GM19025 (cell line): Measurements from ENCODE around the gene PTPRN.

Source experiments
- ATAC-seq: cut with Tn5 transposase; IDR thresholded peaks from one replicate; pipeline ENCODE4 v1.9.1; 2021; ENCODE audit warnings: mild to moderate bottlenecking, low read depth, moderate library complexity; ENCODE audit not compliant: unreplicated experiment

The PTPRN gene

DNA sequence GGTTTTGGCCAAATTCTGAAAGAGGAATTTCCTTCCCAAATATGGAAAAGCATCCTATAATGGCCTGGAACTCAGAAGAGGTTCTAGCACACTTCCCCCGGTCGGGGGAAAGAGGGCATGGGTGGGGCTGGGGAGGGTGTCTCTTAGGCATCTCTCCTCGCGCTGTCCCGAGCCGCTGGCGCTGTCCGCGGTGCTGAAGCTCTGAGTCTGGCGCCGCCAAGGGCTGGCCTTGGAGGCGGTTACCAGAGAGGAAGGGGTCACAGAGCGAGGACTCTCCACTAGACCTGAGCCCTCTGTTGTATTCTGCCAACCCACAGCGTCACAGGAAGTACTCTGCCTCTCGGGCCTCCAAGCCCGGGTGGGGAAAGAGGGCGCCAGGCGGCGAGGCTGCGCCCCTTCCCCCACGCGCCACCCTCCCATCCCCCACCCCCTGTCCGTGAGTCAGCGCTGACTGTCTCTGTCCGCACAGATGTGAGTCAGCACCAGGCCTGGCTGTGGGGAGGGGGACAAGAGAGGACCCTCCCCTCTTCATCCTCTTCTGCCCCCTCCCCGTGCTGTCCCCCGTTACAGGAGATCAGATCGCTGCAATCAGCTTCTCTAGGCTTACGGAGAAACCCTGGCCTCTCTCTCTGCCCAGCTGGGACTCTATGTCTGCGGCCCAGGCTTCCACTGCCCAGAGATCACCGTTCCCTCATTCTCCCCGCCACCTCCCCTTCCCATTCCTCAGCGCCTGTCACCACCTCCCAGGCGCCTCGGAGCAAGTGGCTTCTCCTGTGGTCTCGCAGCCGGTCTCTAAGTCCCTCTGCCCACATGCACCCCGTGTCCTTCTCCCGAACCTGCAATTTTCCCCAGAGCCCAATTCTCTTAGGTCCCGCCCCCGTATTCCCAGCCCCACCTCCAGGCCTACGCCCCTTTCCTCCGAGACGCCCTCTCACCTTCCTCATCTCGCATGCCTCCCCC, 779 bp downstream of the PTPRN start:
- no peak for ATAC-seq

GRCh38 chr2:219306047-219306446, 3.2 kb downstream of the PTPRN start:
- ATAC-seq, result no peak

DNA sequence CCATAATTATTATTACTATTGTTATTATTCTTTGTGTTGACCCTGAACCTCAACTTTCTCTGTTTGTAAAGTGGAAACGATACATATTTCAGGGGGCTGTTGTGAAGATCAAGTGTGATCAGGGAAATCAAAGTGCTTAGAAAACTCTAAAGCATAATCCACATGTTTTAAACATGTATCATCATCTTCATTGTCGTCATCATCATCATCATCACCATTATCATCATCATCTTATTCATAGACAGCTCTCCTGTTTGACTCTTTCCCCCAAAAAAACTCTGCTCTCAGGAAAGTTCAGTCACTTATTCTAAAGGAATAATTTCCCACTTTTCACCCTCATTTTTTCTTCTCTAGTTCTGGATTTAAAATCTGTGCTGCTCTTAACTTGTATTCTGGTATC, 5.0 kb downstream of the PTPRN start:
- no peak for ATAC-seq

- ATAC-seq, result no peak
These were observed 6.7 kb downstream of the PTPRN start for GRCh38 chr2:219302412-219302968.

- no peak for ATAC-seq
These were observed 9.2 kb downstream of the PTPRN start for GRCh38 chr2:219300022-219300421.

GRCh38 chr2:219299372-219299760, 9.8 kb downstream of the PTPRN start:
- no peak for ATAC-seq

- ATAC-seq, result no peak
These were observed 10.3 kb downstream of the PTPRN start for GRCh38 chr2:219298759-219299371.

DNA sequence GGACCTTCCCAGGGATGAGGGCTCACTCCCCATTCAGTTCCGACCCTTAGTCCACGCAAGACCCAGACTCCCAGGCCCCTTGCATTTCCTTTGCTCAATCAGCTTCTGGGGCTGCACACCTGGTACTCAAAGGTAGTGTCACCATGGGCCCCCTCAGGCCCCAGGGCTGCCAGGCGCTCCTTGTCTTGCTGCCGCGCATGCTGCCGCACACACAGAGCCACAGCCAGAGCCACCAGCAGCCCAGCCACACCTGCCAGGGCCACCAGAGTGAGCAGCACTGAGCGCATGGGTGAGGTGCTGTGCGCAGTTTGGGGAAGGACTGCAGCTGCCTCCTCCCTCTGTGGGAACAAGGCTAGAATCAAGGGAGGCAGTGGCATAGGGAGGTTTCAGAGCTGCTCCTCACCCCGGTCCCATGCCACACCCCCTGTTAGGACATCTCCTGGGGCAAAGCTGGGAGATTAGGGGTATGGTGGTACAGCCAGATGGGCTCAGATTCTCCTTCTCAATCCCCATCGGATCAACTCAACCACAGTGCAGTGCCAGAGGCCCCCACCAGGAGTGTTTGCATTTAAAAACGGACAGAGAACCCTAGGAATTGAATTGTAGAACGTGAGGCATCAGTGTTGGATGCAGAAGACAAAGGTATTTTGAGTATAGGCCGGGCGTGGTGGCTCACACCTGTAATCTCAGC, 11.3 kb downstream of the PTPRN start:
- ATAC-seq, result no peak

DNA sequence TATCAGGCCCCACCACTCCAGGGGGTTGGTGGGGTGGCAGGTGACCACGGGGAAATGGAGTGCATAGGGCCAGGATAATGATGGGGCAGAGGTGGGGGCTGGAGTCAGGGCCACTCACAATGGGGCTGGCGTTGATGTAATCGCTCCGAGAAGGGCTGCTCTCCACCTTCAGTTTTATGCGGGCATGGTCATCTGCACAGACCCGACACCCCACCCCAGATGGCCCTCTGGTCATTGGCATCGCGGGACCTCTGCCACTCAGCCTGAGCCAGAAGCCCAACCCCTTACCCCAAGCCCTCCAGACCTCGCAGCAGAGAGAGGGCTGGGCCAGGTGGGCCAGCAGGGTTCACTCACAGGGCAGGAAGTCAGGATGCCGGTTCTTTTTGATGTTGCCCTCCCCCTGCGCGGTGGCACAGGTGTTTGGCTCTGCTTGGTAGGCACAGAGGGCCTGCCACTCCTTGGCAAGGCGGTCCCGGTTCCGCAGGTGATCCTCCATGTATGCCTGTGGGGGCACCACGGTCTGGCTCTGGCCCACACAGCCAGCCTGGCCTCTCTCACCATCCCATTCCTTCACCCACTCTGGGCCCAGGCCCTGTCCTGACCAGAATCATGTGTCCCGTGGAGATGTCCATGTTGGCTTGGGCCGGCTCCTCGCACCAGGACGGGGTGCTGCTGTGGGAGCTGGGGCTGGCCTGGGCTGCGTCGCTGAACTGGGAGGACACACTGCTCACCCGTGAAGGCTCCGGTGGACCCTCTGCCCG, 12.4 kb downstream of the PTPRN start:
- no peak for ATAC-seq

- no peak for ATAC-seq
These were observed 13.1 kb downstream of the PTPRN start for GRCh38 chr2:219296142-219296541.

GRCh38 chr2:219294356-219295351, 14.5 kb downstream of the PTPRN start:
- peak; percentile 85 for ATAC-seq

DNA sequence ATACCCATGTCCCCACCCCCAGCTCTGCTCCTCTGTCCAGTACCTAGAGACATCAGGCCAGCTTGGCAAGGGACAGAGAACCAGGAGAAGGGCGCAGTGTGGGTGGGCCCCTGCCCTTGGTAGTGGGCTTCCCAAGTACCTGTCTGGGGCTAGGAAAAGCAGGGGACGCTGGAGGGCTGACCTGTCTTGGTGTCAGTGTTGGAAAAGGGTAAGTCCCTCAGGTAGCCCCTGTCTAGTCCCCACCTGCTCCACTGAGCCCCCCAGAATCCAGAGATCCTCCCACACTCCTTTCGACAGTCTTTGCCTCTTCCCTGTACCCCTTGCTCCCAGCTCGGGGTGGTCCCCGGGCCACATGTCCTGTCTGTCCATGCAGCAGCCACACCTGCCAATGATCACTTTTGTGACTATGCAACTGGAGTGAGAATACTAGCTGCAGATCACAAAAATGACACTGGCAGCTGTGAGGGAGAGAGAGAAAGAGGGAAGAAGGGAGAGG, 15.4 kb downstream of the PTPRN start:
- no peak for ATAC-seq

DNA sequence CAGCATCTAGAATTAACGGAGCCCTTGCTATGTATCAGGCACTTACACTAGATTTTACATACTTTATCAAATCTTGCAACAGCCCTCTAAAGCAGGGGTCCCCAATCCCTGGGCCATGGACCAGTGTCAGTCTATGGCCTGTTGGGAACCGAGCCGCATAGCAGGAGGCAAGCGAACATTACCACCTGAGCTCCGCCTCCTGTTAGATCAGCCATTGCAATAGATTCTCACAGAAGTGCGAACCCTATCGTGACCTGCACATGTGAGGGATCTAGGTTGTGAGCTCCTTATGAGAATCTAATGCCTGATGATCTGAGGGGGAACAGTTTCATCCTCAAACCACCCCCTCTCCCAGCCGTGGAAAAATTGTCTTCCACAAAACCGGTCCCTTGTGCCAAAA, 16.6 kb downstream of the PTPRN start:
- no peak for ATAC-seq

- no peak for ATAC-seq
These were observed 17.2 kb downstream of the PTPRN start for GRCh38 chr2:219291910-219292490.

DNA sequence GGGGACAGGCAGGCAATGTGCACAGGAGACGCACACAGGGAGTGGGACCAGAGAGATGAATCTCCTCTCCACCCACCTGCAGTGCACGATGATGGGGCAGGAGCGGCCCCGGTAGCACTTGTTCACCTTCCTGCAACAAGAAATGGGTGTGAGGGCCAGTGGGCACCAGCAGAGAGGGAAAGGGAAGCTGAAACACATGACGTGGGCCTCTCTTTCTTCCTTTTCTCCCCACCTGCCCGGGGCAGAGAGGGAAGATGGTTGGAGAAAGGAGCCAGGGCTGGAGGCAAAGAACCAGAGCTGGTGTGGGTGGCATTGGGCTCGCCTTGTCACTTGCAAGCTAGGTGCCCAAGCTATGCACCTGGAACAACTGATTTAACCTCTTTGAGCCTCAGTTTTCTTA, 17.8 kb downstream of the PTPRN start:
- no peak for ATAC-seq

- no peak for ATAC-seq
These were observed 18.6 kb downstream of the PTPRN start for GRCh38 chr2:219290381-219291171.

DNA sequence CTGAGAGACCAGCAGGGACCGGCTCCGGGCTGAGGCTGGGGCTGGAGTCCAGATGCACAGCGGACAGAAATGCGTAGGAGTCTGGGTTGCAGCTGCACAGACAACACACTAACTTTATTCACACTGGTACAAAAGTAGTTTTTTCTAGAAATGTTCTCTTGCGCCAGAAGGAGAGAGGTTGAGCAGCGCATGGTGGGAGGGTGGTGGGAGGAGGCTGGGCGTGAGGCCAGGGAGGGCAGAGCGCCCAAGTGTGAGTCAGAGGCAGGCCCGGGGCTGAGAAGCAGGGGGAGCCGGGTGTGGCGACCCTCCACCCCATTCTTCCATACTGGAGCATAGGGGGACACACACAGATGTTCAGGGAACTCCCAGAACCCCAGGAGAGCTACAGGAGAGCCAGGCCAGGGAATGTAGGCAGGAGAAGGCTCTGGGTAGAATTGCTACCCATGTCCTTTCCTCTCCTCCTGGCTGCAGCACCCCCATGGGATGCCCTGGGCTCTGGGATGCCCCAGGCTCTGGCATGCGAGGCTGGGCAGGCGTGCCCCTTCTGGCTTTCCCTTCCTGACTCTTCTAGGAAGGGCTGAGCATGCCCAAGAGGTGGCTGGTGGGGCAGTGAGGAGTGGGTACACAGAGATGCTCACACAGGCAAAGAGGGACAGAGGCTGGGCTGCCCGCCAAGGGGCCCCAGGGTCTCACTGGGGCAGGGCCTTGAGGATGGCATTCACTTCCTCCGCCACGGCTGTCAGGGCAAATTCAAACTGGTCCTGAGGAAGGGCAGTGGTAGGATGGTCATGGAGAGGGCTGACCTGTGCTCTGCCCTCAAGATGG, 19.5 kb downstream of the PTPRN start:
- ATAC-seq, result no peak
